HG02885 (cell line): ENCODE results near the gene STRN4.
"Not testable (repeated sequence)": the region's sequence is repeated elsewhere in the genome, so short reads cannot be mapped to it uniquely, and the experiment has no call there.

Source experiments
- ATAC-seq: cut with Tn5 transposase; IDR thresholded peaks from one replicate; pipeline ENCODE4 v1.9.1; 2021; ENCODE audit warnings: mild to moderate bottlenecking; ENCODE audit not compliant: unreplicated experiment, poor library complexity

Gene STRN4, protein sequence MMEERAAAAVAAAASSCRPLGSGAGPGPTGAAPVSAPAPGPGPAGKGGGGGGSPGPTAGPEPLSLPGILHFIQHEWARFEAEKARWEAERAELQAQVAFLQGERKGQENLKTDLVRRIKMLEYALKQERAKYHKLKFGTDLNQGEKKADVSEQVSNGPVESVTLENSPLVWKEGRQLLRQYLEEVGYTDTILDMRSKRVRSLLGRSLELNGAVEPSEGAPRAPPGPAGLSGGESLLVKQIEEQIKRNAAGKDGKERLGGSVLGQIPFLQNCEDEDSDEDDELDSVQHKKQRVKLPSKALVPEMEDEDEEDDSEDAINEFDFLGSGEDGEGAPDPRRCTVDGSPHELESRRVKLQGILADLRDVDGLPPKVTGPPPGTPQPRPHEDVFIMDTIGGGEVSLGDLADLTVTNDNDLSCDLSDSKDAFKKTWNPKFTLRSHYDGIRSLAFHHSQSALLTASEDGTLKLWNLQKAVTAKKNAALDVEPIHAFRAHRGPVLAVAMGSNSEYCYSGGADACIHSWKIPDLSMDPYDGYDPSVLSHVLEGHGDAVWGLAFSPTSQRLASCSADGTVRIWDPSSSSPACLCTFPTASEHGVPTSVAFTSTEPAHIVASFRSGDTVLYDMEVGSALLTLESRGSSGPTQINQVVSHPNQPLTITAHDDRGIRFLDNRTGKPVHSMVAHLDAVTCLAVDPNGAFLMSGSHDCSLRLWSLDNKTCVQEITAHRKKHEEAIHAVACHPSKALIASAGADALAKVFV

DNA sequence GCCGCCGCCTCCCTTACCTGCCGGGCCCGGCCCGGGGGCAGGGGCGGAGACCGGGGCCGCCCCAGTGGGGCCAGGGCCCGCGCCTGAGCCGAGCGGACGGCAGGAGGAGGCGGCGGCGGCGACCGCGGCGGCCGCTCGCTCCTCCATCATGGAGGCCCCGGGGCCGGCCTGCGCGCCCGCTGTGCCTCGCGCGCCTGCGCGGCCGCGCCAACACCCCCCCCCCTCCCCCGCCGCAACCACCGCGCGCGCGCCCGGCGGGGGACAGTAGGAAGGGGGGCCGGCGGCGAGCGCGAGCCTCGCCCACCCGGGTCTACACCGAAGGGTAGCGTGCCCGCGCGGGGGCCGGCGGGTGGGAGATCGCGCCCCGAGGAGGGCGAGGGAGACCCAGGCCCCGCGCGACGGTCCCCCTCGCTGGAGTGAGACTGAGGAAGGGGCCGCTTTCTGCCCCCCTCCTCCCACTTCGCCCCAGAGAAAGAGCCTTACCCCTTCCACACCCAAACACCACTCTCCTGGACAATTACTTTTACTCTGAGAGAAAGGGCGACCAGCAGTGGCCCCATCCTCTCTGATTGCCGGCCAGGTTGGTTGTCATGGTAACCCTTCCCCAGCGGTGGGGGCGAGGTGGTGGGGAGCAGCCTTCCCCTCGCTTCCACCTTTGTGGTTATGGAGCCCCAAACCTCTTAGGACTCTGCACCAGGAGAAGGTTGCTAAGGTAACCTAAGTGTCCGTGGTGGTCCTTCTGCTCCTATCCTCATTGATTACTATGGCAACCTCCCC, at the start of gene STRN4:
Gene STRN4, minus strand, starts transcription at position 170 of the 777 bp plus-strand sequence. Its CDS starts 20 bp downstream, at position 150.
- peak; percentile 71 for ATAC-seq

DNA sequence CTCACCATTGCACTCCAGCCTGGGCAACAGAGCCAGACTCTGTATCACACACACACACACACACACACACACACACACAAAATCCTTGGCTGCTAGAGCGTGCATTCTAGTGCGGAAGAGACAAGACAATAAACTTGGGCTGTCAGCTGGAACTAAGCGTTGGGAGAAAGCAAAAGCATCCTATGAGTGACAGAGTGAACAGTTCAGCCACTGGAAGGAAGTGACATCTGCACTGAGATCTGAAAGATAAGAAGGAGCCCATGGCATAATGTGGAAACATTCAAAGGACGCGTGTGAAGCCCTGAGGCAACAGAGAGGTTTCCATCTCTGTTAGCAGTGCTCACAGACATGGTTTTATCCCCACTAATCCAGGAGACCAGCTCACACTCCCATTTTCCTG, 45.7 kb upstream of the STRN4 start:
- ATAC-seq: no peak

DNA sequence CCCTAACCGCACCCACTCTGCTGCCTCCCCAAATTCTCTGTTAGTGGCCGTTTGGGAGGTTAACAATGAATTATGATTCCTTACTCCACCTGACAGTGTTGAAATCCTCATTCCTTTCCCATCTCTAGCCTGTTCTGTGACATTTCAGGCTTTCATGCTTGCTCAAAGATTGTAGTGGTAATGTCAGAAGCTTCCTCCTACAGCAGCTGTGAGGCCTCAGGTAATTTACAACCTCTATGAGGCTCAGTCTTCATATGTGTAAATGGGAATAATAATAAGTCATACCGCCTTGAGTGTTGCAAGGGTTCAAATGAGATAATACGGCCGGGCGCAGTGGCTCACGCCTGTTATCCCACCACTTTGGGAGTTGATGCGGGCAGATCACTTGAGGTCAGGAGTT, 43.1 kb upstream of the STRN4 start:
- no peak for ATAC-seq

DNA sequence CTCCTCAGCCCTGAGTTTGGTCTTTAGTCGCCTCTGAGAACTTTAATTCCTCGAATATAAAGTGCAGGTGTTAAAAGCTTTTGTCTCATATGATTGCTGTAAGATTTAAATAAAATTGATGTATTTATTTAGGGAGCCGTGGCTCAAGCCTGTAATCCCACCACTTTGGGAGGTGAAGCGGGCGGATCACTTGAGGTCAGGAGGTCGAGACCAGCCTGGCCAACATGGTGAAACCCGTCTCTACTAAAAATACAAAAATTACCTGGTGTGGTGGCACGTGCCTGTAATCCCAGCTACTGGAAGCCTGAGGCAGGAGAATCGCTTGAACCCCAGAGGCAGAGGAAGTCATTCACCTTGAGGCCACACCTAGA, 42.7 kb upstream of the STRN4 start:
- no peak for ATAC-seq

DNA sequence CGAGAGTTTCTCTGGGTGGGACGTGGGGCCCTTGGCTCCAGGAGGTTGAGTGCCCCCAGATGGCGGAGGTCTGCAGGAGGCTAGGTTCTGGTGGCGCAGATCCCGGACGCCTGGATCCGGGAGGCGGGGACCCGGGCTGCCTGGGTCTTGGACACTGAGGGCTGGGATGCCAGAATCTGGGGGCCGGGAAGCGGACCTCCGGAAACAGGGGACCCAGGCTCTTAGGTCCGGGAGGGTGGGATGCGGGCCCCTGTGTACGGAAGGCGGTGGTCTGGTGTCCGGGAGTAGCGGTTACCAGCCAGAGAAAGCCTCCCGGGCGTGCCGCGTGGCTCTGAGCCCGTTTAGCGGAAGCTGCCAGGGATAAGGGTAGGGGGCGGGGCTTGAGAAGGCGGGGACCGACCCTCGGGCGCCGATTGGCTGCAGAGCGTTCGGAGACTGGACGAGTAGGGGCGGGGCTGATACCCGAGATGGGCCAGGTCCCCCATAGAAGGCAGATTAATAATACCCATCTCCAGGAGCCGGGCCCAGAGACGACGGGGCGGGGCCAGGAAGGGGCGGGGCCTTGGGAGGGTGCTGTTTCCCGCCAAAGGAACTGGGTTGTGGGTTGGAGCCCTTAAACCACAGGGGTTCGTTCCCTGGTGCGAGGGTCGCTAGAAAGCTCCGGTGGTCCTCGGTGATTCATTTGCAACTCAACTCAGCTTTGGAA, 42.2 kb upstream of the STRN4 start, which contains the start of gene SLC1A5:
Gene SLC1A5, minus strand, starts transcription at position 333 of the 706 bp plus-strand sequence. CDS start 629 bp downstream, outside the sequence.
- ATAC-seq: peak; percentile 70

DNA sequence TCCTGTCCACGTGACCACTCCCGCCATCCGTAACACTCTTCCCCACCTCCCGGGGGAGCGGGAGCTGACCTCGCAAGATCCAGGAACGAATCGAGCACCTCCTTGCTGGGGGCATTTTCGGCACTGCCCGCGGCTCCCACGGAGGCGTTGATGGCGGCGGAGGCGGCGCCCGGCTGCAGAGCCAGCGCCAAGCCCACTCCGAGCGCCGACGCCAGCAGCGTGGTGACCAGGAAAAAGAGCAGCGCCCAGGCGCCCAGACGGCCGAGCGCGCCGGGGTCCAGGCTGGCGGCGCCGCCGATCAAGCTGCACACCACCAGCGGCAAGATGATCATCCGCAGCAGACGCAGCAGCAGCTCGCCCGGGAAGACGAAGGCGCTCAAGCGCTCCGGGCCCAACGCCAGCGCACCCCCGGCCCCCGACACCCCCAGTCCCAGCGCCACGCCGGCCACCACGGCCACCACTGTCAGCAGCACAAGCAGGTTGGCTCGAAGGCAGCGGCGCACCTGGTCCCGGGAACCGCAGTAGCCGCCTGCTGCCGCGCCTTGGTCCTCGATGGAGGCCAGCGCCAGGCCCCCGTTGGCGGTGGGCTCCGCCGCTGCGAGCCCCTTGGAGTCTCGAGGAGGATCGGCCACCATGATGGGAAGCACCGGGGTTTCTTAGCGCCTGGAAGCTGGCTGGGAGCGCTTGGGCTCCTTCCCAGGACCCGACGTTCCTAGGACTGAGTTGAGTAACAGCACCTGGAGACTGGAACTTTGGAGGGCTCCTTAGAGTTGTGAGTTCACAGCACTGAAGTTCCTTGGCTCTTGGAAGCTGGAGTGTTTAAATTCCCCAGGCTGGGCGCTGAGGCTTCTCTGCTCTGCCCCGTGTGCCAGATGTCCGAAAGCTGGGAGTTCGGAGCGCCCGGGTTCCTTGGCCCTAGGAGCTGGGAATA, 41.3 kb upstream of the STRN4 start:
- no peak for ATAC-seq

DNA sequence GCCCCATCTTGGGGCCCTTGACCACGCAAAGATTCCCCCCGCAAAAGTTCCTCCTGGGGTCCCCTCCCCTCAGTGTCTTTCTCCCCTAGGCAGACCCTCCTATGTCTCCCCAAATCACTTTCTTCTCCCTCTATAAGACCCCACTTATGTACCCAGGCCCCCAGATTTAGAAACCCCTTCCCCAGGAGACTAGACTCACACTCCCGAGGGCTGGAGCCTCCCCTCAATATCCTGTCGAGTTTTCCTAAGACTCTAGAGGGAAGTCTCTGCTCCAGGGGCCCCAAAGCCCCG, 40.7 kb upstream of the STRN4 start:
- ATAC-seq: no peak

DNA sequence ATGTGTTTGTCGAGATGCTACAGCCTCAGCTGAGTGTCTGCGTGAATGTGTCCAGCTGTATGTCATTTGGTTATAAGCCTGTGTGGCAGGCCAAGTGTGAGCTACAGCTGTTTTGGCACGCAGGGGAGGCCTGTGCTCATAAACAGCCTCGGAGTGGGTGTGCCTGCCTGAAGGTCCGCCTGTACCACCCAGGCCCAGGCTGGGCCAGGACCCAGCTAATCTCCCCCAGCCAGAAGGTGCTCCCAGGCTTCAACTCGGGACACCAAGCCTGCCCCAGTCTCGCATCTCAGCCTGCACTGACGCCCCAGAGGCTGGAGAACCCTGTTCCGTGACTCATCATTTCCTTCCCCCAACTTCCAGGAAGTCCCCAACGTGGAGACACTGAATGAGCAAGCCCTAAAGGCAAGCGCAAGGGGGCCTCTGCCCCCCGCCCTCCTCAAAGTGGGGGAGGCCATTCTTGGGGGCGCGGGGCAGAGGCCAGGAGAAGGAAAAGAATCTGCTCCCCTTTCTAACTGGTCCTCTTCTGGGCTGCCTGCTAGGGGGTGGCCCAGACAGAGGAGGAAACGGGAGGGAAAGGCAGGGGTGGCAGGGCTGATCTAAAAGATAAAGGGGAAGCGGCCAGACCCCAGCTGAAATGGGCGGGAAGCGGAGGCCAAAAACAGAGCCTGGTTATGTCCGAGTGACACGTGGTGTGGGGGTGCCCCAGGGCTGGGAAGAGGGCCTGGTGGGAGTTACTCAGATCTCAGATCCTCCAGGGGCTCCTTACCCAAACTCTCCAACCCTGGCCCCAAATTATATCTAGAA, 40.2 kb upstream of the STRN4 start:
- ATAC-seq: peak; percentile 37

DNA sequence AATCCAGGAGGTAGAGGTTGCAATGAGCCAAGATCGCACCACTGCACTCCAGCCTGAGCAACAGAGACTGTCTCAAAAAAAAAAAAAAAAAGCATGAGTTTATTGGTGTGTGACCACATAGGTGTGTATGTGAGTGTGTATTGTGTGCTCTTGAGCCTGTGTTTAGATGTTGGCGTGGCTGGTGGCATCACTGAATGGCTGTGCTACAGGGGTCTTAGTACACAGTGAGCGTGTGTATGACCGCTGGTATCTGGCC, 39.7 kb upstream of the STRN4 start:
- no peak for ATAC-seq

DNA sequence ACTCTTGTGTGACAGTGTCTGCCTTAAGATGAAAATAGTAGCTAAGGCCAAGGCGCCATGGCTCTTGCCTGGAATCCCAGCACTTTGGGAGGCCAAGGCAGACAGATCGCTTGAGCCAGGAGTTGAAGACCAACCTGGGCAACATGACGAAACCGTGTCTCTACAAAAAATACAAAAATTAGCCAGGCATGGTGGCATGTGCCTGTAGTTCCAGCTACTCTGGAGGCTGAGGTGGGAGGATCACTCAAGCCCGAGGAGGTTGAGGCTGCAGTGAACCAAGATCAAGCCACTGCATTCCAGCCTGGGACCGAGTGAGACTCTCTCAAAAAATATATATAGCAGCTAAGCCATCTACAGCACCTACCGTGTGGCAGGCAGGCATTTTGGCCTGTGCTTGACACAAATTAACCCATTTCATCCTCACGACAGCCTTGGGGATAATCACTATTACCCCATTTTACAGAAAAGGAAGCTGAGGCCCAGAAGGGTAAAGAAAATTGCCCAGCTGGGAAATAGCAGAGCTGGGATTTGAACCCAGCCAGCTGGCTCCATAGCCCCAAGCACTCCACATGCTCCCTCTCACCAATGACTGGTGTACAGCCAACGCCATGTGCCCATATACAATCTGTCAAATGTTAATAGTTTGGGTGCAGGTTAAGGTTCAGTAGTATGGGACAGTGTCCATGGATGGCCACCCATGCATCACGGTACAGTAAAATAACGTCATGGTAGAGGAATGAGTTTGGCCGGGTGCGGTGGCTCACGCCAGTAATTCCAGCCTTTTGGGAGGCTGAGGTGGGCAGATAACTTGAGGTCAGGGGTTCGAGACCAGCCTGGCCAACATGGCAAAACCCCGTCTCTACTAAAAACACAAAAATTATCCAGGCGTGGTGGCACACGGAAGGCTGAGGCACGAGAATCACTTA, 39.1 kb upstream of the STRN4 start:
- no peak for ATAC-seq

DNA sequence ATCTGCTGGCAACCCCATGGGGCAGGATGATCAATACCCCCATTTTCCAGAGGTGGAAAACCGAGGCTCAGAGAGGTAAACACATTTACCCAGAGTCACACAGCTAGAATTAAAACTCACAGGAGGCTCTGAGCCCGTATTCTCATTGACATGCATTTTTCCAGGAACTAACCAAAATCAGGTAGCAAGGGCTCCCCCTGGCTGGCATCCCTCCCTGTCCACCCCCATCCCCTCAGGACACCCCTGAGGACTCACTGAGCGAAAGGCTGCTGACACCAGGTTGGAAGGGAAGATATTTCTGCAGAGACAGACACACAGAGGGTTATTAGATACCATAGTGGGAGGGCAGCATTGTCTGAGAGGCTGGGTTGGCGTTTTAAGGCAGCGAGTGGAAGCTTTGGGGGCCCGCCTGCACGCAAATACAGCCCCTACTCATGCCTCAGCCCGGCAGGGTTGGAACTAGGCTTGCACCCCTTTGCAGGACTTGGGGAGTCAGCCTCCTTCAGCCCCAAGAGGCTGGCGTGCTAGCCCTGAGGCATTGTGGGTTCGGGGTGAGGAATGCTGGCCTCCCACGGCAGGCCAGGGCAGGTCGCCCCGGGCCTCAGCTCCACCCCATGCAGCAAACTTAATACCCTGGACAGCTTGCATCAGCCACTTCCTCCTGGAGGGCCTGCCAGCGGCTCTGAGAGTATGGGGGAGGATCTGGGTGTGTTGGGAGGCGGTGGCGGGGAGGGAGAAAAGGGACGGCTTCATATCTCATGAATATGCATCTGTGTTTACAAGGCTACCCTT, 38.2 kb upstream of the STRN4 start:
- ATAC-seq: peak; percentile 40

DNA sequence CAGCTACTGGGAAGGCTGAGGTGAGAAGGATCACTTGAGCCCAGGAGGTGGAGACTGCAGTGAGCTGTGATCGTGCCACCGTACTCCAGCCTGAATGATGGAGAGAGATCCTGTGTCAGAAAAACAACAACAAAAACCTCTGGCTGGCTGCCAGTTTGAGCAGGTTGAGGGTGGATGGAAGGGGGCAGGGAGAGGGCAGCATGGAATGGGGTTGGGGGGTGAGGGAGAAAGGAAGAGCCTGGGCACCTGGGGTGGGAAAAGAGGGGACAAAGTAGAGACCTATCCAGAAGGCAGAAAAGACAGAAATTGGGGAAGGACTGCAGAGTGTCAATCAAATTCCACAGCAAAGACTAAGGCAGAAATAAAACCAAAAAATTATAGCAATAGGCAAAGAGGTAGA, 37.4 kb upstream of the STRN4 start:
- ATAC-seq: no peak

DNA sequence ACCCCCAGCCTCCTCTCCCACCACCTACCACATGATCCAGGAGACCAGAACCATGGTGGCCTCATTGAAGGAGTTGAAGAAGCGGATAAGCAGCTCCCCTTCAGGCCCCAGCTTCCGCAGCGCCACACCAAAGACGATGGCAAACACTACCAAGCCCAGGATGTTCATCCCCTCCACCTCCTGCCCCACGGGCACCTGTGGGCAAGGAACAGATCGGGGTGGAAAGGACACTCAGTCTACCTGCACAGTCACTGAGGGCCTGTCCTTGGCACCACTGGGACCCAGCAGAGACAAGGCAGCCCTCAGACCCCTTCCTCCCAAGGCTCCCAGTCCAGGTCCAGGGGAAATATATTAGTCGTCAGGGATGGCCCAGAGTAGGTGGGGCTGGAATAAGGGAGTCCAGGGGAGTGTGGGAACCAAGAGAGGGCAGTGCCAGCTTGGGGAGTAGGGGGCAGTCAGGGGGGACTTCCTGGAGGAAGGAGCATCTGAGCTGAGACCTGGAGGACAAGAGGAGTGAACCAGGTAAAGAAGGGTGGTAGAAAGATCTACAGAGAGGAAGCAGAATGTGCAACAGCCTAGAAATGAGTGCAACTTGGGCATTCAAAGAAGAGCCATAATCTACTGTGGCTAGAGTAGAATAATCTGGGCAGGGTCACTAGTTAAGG, 36.2 kb upstream of the STRN4 start:
- no peak for ATAC-seq

DNA sequence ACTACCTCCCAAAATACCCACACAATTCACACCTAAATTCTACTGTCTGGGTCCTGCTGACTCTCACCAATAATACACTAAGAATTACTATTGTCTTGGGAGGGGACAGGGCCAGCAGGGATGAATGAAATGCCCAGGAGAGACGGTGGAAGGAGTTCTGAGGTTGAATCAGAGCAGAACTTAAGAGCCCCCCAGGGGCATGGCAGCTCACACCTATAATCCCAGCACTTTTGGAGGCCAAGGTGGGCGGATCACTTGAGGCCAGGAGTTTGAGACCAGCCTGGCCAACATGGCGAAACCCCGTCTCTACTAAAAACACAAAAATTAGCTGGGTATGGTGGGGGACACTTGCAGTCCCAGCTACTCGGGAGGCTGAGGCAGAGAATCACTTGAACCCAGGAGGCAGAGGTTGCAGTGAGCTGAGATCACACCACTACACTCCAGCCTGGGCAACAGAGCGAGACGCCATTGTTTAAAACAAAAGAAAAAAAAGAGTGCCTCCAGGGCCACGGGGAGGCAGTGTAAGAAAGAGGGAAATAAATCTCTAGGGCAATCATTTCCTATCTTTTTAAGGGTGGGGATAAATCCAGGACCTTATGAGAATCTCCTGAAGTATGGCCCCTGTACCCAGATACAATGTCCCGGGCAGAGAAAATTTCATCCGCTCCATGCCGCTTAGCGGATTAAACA, 31.9 kb upstream of the STRN4 start:
- ATAC-seq: not testable (repeated sequence)

DNA sequence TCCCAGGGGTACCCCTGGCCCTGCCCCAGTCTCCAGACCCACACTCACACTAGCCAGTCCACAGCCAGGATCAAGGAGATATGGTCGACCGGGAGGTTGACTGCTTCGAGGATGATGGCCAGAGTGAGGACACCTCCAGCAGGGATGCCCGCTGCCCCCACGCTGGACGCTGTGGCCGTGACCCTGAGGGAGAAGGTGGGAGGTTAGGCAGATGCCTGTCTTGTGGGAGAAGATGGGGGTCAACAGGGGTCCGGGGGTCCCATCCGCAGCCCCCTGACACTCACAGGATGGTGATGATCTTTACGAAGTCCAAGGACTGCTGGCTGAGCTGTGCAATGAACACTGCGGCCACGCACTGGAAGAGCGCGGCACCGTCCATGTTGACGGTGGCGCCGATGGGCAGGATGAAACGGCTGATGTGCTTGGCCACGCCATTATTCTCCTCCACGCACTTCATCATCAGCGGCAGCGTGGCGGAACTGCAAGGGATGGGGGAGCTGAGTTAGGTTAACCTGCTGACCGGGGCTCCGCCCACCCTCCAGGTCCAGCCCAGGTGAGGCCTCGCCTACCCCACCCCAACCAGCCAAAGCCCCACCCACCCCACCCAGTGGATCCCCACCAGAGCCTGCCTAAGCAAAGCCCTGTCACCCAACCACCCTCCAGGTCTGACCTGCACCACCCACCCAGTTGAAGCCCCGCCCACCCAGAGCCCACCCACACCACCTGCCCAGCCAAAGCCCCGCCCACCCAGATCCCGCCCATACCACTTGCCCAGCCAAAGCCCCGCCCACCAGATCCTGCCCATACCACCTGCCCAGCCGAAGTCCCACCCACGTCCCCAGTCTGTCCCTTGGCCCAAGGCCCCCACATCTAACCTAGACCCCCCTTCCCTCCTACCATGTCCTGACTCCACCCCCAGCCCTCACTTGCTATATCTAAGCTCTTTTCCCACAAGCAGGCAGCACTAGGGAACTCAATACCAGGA, 31.0 kb upstream of the STRN4 start:
- ATAC-seq: no peak
